GM23338 (cell line): ENCODE results near the gene ATOSA. TPM values are rescaled to one million over a fixed set of nuclear protein-coding genes. Genes with fewer than 3 reads are reported as not detected.

Source experiments
- ATAC-seq: fragments of 200-7000 bp; cut with Tn5 transposase; 3 replicates; pipeline ENCODE4 v1.9.1; 2020
- DNase-seq: peaks from one replicate; pipeline ENCODE4 v3.0.0-alpha.2; 2015; ENCODE audit warnings: low spot score
- H2AFZ ChIP-seq: fragments of 200-600 bp; sonication (generic); 2 replicates; pipeline ENCODE4 v1.8.0; 2016; ENCODE audit warnings: antibody characterized with exemption, mild to moderate bottlenecking, moderate library complexity
- H3F3A ChIP-seq: fragments of 200-600 bp; sonication (generic); replicated peaks from 2 replicates; pipeline ENCODE4 v1.8.0; 2017; ENCODE audit warnings: antibody characterized with exemption, mixed run types, low read depth
- H3K27ac ChIP-seq: fragments of 200-600 bp; sonication (generic); 2 replicates; pipeline ENCODE4 v1.6.1; 2016; ENCODE audit warnings: low read depth
- H3K27me3 ChIP-seq: fragments of 200-600 bp; sonication (generic); 2 replicates; pipeline ENCODE4 v1.8.0; 2016; ENCODE audit warnings: mild to moderate bottlenecking, mixed run types, moderate library complexity; ENCODE audit not compliant: insufficient read depth
- H3K36me3 ChIP-seq: fragments of 200-600 bp; sonication (generic); 2 replicates; pipeline ENCODE4 v1.8.0; 2016; ENCODE audit warnings: mild to moderate bottlenecking; ENCODE audit not compliant: insufficient read depth
- H3K4me1 ChIP-seq: fragments of 200-600 bp; sonication (generic); 2 replicates; pipeline ENCODE4 v1.8.0; 2016; ENCODE audit warnings: mild to moderate bottlenecking, moderate library complexity; ENCODE audit not compliant: insufficient read depth
- H3K4me2 ChIP-seq: fragments of 200-600 bp; sonication (generic); 2 replicates; pipeline ENCODE4 v1.7.1; 2017; ENCODE audit warnings: mixed run types
- H3K4me3 ChIP-seq: fragments of 200-600 bp; sonication (generic); 2 replicates; pipeline ENCODE4 v1.6.1; 2016; ENCODE audit warnings: mixed run types
- H3K79me2 ChIP-seq: fragments of 200-600 bp; sonication (generic); replicated peaks from 2 replicates; pipeline ENCODE4 v1.8.0; 2017; ENCODE audit warnings: mild to moderate bottlenecking; ENCODE audit not compliant: insufficient read depth
- H3K9me2 ChIP-seq: fragments of 200-600 bp; sonication (generic); 2 replicates; pipeline ENCODE4 v1.8.0; 2017; ENCODE audit not compliant: insufficient read depth
- H4K20me1 ChIP-seq: fragments of 200-600 bp; sonication (generic); replicated peaks from 2 replicates; pipeline ENCODE4 v1.8.0; 2017; ENCODE audit warnings: mild to moderate bottlenecking; ENCODE audit not compliant: insufficient read depth
- H3K27ac Mint-ChIP-seq: 2 replicates; pipeline ENCODE4 v1.8.0; 2020; ENCODE audit warnings: inconsistent platforms, mild to moderate bottlenecking, moderate library complexity, mixed read lengths
- H3K27me3 Mint-ChIP-seq: 3 replicates; pipeline ENCODE4 v1.8.0; 2022; ENCODE audit warnings: low read depth, mild to moderate bottlenecking, moderate library complexity, mixed read lengths, inconsistent platforms; ENCODE audit not compliant: insufficient read depth, poor library complexity
- H3K36me3 Mint-ChIP-seq: 3 replicates; pipeline ENCODE4 v1.8.0; 2021; ENCODE audit warnings: low read depth, mild to moderate bottlenecking, inconsistent platforms, moderate library complexity, mixed read lengths
- H3K4me1 Mint-ChIP-seq: 3 replicates; pipeline ENCODE4 v1.8.0; 2020; ENCODE audit warnings: mild to moderate bottlenecking, inconsistent platforms, mixed read lengths
- H3K4me3 Mint-ChIP-seq: 3 replicates; pipeline ENCODE4 v1.8.0; 2021; ENCODE audit warnings: moderate library complexity, mild to moderate bottlenecking, inconsistent platforms, mixed read lengths
- H3K9me3 Mint-ChIP-seq: 3 replicates; pipeline ENCODE4 v1.8.0; 2020; ENCODE audit warnings: moderate library complexity, mild to moderate bottlenecking, inconsistent platforms, mixed read lengths
- CTCF ChIP-seq, 2 experiments: fragments of 200-600 bp in 1 of 2; sonication (generic) in 1 of 2; conservative IDR thresholded peaks; 2 replicates each; pipeline versions ENCODE4 v1.5.1 to v1.6.1; 2016 to 2017; ENCODE audit warnings: antibody characterized with exemption in 2 of 2, low read depth in 2 of 2, mild to moderate bottlenecking in 2 of 2, moderate library complexity in 1 of 2
- ETS1 ChIP-seq: IDR thresholded peaks from 2 replicates; pipeline ENCODE4 v1.6.1; 2016; ENCODE audit warnings: antibody characterized with exemption
- EZH2 ChIP-seq: fragments of 200-600 bp; sonication (generic); IDR thresholded peaks from one replicate; pipeline ENCODE4 v1.8.0; 2017; ENCODE audit warnings: antibody characterized with exemption, mild to moderate bottlenecking, low read depth; ENCODE audit not compliant: unreplicated experiment
- JUNB ChIP-seq: IDR thresholded peaks from one replicate; pipeline ENCODE4 v1.6.1; 2016; ENCODE audit warnings: antibody characterized with exemption; ENCODE audit not compliant: unreplicated experiment
- NANOG ChIP-seq: IDR thresholded peaks from 2 replicates; pipeline ENCODE4 v1.6.1; 2016; ENCODE audit warnings: antibody characterized with exemption, borderline replicate concordance
- POLR2AphosphoS5 ChIP-seq: IDR thresholded peaks from 2 replicates; pipeline ENCODE4 v1.6.1; 2016; ENCODE audit warnings: antibody characterized with exemption, low read depth
- STAT1 ChIP-seq: IDR thresholded peaks from one replicate; pipeline ENCODE4 v1.6.1; 2016; ENCODE audit warnings: antibody characterized with exemption; ENCODE audit not compliant: unreplicated experiment
- ZNF114 ChIP-seq: fragments of 250-450 bp; sonication (Bioruptor Pico); IDR thresholded peaks from 2 replicates; pipeline ENCODE4 v1.5.0; 2020; ENCODE audit warnings: mild to moderate bottlenecking, moderate library complexity
- ZNF331 ChIP-seq: fragments of 250-450 bp; sonication (Bioruptor Pico); IDR thresholded peaks from 2 replicates; pipeline ENCODE4 v1.5.0; 2020; ENCODE audit warnings: low read depth, mild to moderate bottlenecking, moderate library complexity
- polyA plus RNA-seq: library from polyadenylated mRNA; unstranded; fragments of >200 nt; fragmentation: Nextera tagmentation; extraction: Ambion mirVana; gene quantifications from 2 replicates; pipeline ENCODE4 v1.2.1, GENCODE V29; 2016
- total RNA-seq: library from RNA; depleted of rRNA; stranded (reverse); fragments of >200 nt; shearing (Covaris generic); gene quantifications from 2 replicates; pipeline ENCODE4 v1.2.3, GENCODE V29; 2014
- TF ChIP-seq, protein P1 (sequence below): IDR thresholded peaks from one replicate; pipeline ENCODE4 v1.6.1; 2018; ENCODE audit warnings: antibody characterized with exemption; ENCODE audit not compliant: unreplicated experiment

ATOSA gene
- total and polyA plus RNA-seq, 2 experiments from 2014 or later: 6.2 to 14.0 TPM

- TF ChIP-seq, protein P1, sequence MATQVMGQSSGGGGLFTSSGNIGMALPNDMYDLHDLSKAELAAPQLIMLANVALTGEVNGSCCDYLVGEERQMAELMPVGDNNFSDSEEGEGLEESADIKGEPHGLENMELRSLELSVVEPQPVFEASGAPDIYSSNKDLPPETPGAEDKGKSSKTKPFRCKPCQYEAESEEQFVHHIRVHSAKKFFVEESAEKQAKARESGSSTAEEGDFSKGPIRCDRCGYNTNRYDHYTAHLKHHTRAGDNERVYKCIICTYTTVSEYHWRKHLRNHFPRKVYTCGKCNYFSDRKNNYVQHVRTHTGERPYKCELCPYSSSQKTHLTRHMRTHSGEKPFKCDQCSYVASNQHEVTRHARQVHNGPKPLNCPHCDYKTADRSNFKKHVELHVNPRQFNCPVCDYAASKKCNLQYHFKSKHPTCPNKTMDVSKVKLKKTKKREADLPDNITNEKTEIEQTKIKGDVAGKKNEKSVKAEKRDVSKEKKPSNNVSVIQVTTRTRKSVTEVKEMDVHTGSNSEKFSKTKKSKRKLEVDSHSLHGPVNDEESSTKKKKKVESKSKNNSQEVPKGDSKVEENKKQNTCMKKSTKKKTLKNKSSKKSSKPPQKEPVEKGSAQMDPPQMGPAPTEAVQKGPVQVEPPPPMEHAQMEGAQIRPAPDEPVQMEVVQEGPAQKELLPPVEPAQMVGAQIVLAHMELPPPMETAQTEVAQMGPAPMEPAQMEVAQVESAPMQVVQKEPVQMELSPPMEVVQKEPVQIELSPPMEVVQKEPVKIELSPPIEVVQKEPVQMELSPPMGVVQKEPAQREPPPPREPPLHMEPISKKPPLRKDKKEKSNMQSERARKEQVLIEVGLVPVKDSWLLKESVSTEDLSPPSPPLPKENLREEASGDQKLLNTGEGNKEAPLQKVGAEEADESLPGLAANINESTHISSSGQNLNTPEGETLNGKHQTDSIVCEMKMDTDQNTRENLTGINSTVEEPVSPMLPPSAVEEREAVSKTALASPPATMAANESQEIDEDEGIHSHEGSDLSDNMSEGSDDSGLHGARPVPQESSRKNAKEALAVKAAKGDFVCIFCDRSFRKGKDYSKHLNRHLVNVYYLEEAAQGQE: no peak
- TF ChIP-seq JUNB (no peak), EZH2 (no peak)
Measured at GRCh38 chr15:52651868-52652267, 27.3 kb downstream of the ATOSA start (continued).

DNA sequence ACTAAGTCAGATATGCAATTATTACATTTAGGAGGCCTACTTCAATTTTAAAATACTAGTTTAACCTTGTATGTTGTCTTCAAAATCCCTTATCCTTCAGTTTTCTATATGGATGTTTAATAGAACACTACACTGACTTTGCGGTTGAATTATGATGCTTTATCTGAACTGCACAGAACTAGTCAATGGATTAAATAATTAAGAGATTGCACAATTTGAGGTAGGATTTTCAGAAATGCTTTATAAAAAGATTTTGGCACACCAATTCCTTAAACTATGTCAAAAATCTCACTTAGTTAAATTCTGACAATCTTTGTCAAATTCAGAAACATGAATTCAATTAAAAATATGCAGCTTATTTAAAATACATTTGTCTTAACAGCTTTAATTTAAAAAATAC, 28.1 kb downstream of the ATOSA start:
- no peak overlapping the region for H3K27ac Mint-ChIP-seq
- Histone ChIP-seq H3K27ac (no peak overlapping the region), H3K36me3 (no peaks in the 10 kb centered on the region)
- TF ChIP-seq POLR2AphosphoS5 (no peak), CTCF (conservative IDR thresholded peaks at IDR 0.05; ENCODE audit: low read depth in 2 of 2) (no peak), ZNF331 (CRISPR knock-in tag) (no peak), ETS1 (no peak), ZNF114 (CRISPR knock-in tag) (no peak), STAT1 (no peak), NANOG (no peak), JUNB (no peak), EZH2 (no peak)
- TF ChIP-seq, protein P1: no peak

More for the DNA sequence above, 28.1 kb downstream of the ATOSA start:
- H3F3A ChIP-seq: no peaks in the 10 kb centered on the region
- DNase-seq (no peak), ATAC-seq (no peak)
- H3K27me3 ChIP-seq: no peaks in the 10 kb centered on the region
- H2AFZ ChIP-seq: no peak overlapping the region
- no peak overlapping the region for H3K4me3 Mint-ChIP-seq
- no peaks in the 10 kb centered on the region for H3K79me2 ChIP-seq
- H3K27me3 Mint-ChIP-seq: no peaks in the 10 kb centered on the region
- no peak overlapping the region for H3K4me2 ChIP-seq
- no peaks in the 10 kb centered on the region for H3K9me2 ChIP-seq
- H3K4me1 Mint-ChIP-seq: peaks cover 12% of the 10 kb centered on the region
- no peaks in the 10 kb centered on the region; the same call in 1 of the 2 replicates for H3K4me1 ChIP-seq
- no peaks in the 10 kb centered on the region for H3K36me3 Mint-ChIP-seq
- no peak overlapping the region for H3K4me3 ChIP-seq
- no peaks in the 10 kb centered on the region for H3K9me3 Mint-ChIP-seq
- no peaks in the 10 kb centered on the region for H4K20me1 ChIP-seq
